ENCODE results near the gene SH3GLB2.

SH3GLB2 gene

DNA sequence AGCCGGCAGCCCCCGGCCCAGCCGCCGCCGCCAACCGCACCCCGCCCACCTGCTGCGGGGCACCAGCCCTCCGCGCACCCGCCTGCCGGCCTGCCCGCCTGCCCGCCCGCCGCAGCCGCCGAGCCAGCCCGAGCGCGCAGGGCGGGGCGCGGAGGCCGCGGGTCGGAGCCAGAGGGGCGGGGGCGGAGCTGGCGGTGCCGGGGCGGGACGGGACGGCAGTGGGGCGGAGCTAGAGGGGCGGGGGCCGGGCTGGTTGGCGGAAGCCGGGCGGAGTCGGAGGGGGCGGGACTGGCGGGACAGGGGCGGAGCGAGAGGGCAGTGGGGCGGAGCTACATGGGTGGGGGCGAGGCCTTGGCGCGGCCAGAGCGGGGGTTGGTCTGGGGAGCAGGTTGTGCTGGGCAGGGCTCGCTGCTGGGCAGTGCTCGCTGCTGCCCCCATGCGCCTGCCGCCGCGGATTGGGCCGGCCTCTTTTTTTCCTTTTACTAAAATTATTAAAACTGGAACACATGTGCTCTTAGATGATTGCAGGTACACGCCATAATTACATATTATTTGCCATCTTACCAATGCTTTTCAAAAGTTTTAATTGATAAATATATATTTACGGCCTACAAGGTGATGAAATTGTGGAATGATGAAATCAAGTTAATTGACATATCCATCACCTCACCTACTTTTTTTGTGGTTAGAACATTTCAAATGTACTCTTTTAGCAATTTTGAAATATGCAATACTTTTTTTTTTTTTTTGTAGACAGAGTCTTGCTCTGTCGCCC, at the start of gene SH3GLB2:
TSS of gene SH3GLB2 (minus strand) at position 140 of the 775 bp plus-strand sequence. CDS start 177 bp downstream, outside the sequence.
- DNase-seq (ENCODE audit: low read depth in 2 of 2, low spot score in 1 of 2): peak; percentile 93

- no peak for DNase-seq (ENCODE audit: low read depth in 2 of 2, low spot score in 1 of 2)
Observed at GRCh38 chr9:129077236-129077635, 49.1 kb upstream of the SH3GLB2 start.

DNA sequence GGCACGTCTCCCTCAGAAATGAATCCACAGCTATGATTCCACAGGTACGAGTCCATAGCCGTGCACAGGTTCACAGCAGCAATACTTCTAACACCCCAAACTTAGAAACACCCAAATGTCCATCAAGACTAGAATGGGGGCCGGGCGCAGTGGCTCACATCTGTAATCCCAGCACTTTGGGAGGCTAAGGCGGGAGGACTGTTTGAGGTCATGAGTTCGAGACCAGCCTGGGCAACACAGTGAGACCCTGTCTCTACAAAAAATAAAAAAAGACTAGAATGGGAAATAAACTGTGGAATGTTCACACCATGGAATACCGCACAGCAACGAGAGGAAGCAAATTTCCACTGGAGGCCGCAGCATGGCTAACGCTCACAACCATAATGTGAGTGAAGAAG, 48.5 kb upstream of the SH3GLB2 start:
- no peak for DNase-seq (ENCODE audit: low read depth in 2 of 2, low spot score in 1 of 2)

- no peak for DNase-seq (ENCODE audit: low read depth in 2 of 2, low spot score in 1 of 2)
Observed at GRCh38 chr9:129075996-129076639, 48.0 kb upstream of the SH3GLB2 start.

- no peak for DNase-seq (ENCODE audit: low read depth in 2 of 2, low spot score in 1 of 2)
Observed at GRCh38 chr9:129074106-129074505, 46.0 kb upstream of the SH3GLB2 start.

GRCh38 chr9:129073404-129073803, 45.3 kb upstream of the SH3GLB2 start:
- DNase-seq (ENCODE audit: low read depth in 2 of 2, low spot score in 1 of 2): no peak

DNA sequence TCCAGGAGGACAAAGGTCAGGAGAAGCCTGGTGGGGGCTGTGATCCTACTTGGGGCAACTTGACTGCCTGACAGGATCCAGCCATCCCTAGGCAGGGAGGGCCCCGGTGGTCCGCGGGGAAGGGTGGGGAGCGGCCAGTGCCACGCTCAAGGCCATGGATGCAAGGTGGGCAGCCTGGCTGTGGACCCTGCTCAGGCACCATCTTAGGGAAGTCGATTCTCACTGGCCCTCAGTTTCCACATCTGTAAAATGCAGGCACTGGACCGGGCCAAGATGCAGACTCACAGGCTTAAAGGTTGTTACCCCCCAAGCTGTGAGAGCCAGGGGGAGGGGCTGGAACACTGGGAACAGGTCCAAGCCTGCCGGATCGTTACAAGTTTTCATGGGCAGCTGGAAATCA, 44.0 kb upstream of the SH3GLB2 start:
- DNase-seq (ENCODE audit: low read depth in 2 of 2, low spot score in 1 of 2): no peak

- no peak for DNase-seq (ENCODE audit: low read depth in 2 of 2, low spot score in 1 of 2)
Observed at GRCh38 chr9:129071526-129072126, 43.5 kb upstream of the SH3GLB2 start.

GRCh38 chr9:129070696-129071525, 42.8 kb upstream of the SH3GLB2 start:
- DNase-seq (ENCODE audit: low read depth in 2 of 2, low spot score in 1 of 2): no peak

- DNase-seq (ENCODE audit: low read depth in 2 of 2, low spot score in 1 of 2): no peak
Observed at GRCh38 chr9:129069862-129070641, 41.9 kb upstream of the SH3GLB2 start.

DNA sequence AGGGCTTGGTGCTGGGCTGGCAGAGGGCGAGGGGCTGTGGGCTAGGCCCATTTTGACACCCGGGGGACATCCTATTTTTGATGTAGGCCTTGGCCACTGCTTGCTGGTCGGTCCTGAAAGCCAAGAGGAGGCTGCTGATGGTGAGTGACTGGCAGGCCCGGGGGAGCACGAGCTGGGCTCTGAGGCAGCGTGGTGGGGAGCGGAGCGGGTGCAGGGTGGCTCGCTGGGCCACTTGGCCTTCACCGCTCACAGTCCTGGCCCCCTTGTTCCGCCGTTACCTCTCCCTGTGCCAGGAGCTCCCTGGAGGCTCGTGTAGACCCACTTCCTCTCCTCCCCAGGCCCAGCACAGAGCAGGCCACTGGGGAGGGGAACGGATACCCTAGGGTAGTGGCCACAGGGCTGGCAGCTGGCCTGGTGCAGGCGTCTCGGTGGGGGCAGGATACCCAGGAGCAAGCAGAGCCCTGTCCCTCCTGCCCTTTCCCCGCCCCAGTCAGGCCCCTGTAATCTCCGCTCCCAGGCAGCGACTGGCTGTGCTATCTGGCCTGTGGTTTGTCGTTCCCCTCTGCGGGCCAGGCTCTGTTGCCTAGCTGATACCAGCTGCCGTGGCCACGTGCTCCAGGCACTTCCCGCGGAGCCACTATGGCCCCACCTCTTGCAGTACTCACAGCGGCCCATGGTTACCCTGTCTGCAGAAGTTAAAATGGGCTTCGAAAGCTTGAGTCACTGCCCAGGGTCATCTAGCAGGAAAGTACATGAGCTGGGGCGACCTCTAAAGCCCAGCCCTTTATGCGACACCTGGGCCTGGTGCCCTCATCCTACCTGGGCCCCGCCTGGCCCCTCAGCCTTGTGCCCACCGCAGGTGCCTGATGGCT, 41.1 kb upstream of the SH3GLB2 start:
- peak; percentile 24 to 42 for DNase-seq (ENCODE audit: low read depth in 2 of 2, low spot score in 1 of 2)

DNA sequence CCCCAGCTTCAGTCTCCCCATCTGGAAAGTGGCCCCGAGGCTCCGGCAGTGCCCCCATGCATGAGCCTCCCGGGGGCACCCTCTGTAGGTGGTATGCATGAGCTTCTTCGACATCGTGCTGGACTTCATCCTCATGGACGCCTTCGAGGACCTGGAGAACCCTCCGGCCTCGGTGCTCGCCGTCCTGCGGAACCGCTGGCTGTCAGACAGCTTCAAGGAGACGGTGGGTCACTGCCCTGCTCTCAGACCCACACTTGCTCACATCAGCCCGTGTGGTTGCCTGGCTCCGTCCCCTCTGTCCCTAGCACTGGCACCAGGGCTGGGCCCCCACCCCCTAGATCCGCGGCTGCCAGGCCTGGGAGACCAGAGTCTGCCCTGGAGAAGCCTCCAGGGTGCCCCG, 40.0 kb upstream of the SH3GLB2 start:
- DNase-seq (ENCODE audit: low read depth in 2 of 2, low spot score in 1 of 2): no peak

GRCh38 chr9:129064499-129064908, 36.4 kb upstream of the SH3GLB2 start:
- no peak for DNase-seq (ENCODE audit: low read depth in 2 of 2, low spot score in 1 of 2)

- no peak for DNase-seq (ENCODE audit: low read depth in 2 of 2, low spot score in 1 of 2)
Observed at GRCh38 chr9:129063061-129063460, 34.9 kb upstream of the SH3GLB2 start.

DNA sequence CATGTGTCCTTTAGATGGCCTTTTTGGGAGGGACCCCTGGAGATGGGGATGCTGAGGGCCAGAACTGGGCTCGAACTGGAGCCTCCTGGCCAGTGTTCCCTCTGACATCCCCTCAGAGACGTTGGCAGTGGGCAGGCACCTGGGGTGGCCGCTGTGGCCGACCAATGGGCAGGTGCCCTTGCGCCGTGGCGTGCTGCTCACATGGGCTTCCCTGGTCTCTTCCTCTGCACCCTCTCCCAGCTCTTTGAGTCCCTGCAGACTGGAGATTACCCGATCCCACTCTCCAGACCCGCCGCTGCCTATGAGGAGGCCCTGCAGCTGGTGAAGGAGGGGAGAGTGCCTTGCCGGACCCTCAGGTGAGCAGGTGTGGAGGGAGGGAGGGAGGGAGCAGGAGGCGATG, 32.9 kb upstream of the SH3GLB2 start:
- DNase-seq (ENCODE audit: low read depth in 2 of 2, low spot score in 1 of 2): no peak

DNA sequence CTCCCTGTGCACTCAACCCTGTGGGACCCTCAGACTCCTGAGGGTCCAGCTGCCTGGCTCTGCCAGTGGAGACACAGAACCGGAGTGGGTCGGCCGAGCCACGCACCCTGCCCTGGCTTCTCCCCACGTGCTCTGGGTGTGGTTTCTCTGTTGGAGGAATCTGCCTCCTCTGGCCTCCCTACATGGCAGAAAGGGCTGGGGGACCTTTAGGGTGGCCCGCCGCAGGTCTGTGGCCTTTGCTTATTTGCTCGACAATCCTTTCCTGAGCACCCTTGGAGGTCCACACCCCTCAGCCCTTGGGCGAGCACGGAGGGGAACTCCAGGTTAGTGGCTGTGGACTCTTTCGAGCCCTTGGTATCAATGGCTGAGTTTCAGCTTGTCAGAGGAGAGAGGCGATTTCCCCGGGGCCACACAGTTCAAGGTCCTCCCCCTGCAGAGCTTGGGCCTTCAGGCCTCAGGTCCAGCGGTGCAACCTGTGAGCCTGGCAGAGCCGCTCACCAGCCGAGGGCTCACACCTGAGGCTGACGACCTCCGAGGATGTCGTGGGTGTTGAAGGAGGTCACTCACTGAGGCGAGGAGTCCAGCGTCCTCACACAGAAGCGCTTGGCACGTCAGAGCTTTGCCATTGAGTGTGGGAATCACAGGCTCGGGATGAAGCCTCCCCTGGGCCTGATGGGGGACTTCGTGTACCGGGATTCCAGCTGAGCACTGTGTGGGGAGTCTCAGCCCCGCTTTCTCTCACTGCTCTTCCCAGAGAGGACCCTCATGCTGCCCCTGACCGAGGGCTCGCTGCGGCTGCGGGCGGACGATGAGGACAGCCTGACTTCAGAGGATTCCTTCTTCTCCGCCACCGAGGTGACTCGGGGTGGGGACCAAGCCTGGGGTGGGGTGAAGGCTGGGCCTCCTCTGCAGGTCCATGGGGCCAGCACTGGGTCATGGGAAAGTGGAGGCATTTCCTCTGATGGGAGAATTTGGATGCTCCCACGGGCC, 32.0 kb upstream of the SH3GLB2 start:
- DNase-seq (ENCODE audit: low read depth in 2 of 2, low spot score in 1 of 2): no peak

DNA sequence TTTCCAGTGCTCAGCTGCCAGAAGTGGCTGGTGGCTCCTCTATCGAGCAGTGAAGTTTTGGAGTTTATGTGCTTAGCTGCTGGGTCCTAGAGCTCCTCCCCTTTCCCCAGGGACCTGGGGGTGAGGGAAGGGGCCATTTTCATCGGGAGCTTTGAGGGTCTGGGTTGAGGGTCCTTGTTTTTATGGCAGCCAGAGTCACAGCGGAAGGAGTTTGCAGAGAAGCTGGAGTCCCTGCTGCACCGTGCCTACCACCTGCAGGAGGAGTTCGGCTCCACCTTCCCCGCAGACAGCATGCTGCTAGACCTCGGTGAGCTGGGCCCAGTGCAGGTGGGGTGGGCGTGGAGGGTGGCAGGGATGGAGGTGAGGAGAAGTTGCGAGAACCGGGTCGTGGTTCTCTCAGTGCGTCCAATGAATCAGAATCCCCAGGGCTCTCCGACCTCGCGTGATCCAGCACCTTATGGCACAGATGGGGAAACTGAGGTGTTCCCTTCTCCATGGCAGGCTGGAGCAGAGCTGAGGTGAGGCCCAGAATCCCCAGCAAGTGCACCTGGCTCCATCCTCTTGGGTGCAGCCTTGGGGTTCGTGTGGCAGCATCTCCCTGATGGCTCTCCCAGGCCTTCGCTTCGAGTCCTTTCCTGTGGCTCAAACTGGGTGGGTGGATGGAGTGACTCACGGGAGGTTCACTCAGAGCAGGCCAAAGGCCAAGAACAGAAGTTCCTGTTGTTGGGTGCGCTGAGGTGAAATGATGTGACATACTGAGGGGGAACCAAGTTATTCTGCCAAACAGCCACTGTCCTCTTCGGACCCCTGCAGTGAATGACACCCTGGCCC, 31.0 kb upstream of the SH3GLB2 start:
- DNase-seq (ENCODE audit: low read depth in 2 of 2, low spot score in 1 of 2): no peak
